DND-41 (cell line): ENCODE measurements around the gene HERC6.

Experiments used
- CTCF ChIP-seq: IDR thresholded peaks from 2 replicates; pipeline ENCODE4 v1.5.1; 2012; ENCODE audit warnings: borderline replicate concordance, low read length, moderate library complexity, mild to moderate bottlenecking; ENCODE audit not compliant: poor library complexity, severe bottlenecking; ENCODE audit errors: extremely low read depth
- EZH2 ChIP-seq: IDR thresholded peaks from 3 replicates; pipeline ENCODE4 v1.6.1; 2012; ENCODE audit warnings: borderline replicate concordance, low read depth, mild to moderate bottlenecking, moderate library complexity, low read length, inconsistent platforms; ENCODE audit not compliant: severe bottlenecking

- TF ChIP-seq CTCF (no peak), EZH2 (no peak)
Observed at GRCh38 chr4:88477229-88477860, 98.7 kb downstream of the HERC6 start.
